Measurements from ENCODE around the gene VWA1. TPM values are rescaled to one million over a fixed set of nuclear protein-coding genes. Genes with fewer than 3 reads are reported as not detected.

The VWA1 gene
- polyA plus RNA-seq, 1 donor (not counting 4 experiments of a cell fraction or from before 2014, with no cell fraction given) = 6.5 TPM

DNA sequence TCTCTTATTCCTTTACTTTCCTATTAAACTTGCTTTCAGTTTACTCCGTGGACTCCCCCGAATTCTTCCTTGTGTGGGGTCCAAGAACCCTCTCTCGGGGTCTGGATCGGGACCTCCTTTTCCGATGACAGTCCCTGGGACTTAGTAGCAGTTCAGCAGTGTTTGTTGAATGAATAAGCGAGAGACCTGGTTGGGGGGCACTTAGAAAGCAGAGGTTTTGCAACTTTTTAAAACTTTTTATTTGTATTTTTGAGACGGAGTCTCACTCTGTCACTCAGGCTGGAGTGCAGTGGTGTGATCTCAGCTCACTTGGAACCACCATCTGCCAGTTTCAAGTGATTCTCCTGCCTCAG is 12.3 kb upstream of the VWA1 start:
- no peaks in the 10 kb centered on the region for H3K9me3 ChIP-seq (ENCODE audit: control insufficient read depth, low read depth, low read length)
- DNase-seq (ENCODE audit: low read depth, low spot score) = no peak
- H3K27me3 ChIP-seq (ENCODE audit: control insufficient read depth, extremely low read depth, insufficient read depth, low read length) = no peaks in the 10 kb centered on the region
- H3K36me3 ChIP-seq (ENCODE audit: control insufficient read depth in 2 of 2, extremely low read depth in 1 of 2, insufficient read depth in 2 of 2, low read length in 2 of 2) = no peaks in the 10 kb centered on the region
- no peak overlapping the region for H2AFZ ChIP-seq (ENCODE audit: control insufficient read depth, low read length)
- H4K20me1 ChIP-seq (ENCODE audit: control insufficient read depth, extremely low read depth, insufficient read depth, low read length) = no peaks in the 10 kb centered on the region
- TF ChIP-seq EZH2 (IDR thresholded peaks at IDR 0.05; ENCODE audit: low read length) = no peak
- no peak for TF ChIP-seq CTCF (optimal IDR thresholded peaks at IDR 0.05 in 1 of 3, IDR thresholded peaks at IDR 0.05 in 1 of 3, conservative IDR thresholded peaks at IDR 0.05 in 1 of 3; ENCODE audit: extremely low read depth in 1 of 3, insufficient read depth in 2 of 3, low read length in 3 of 3)
- no peak overlapping the region for H3K9ac ChIP-seq (ENCODE audit: control insufficient read depth, extremely low read depth, insufficient read depth, low read length)
- H3K27ac ChIP-seq (ENCODE audit: control insufficient read depth, insufficient read depth, low read length) = no peak overlapping the region
- dilution Hi-C loops (cut with MboI; ENCODE audit: extremely low pct_ligation_motif_present, low sequenced_read_pairs) = no loop called here
- H3K9me1 ChIP-seq (ENCODE audit: control insufficient read depth, extremely low read depth, insufficient read depth, low read length) = no peaks in the 10 kb centered on the region
- no peaks in the 10 kb centered on the region for H3K79me2 ChIP-seq (ENCODE audit: control insufficient read depth, insufficient read depth, low read length)
- peaks cover 30% of the 10 kb centered on the region for H3K4me1 ChIP-seq (ENCODE audit: control insufficient read depth, extremely low read depth, insufficient read depth, low read length)
- no peak for FAIRE-seq
- H3K4me2 ChIP-seq (ENCODE audit: control insufficient read depth, extremely low read depth, insufficient read depth, low read depth, low read length) = no peak overlapping the region
- H3K4me3 ChIP-seq (ENCODE audit: control insufficient read depth in 2 of 3, extremely low read depth in 1 of 3, insufficient read depth in 2 of 3, low read depth in 1 of 3, low read length in 3 of 3) = no peak overlapping the region

- H3K4me1 ChIP-seq (ENCODE audit: control insufficient read depth, extremely low read depth, insufficient read depth, low read length) = peaks cover 27% of the 10 kb centered on the region
- H2AFZ ChIP-seq (ENCODE audit: control insufficient read depth, low read length) = no peak overlapping the region
- H3K9ac ChIP-seq (ENCODE audit: control insufficient read depth, extremely low read depth, insufficient read depth, low read length) = no peak overlapping the region
- no peak for TF ChIP-seq CTCF (optimal IDR thresholded peaks at IDR 0.05 in 1 of 3, IDR thresholded peaks at IDR 0.05 in 1 of 3, conservative IDR thresholded peaks at IDR 0.05 in 1 of 3; ENCODE audit: extremely low read depth in 1 of 3, insufficient read depth in 2 of 3, low read length in 3 of 3)
- TF ChIP-seq EZH2 (IDR thresholded peaks at IDR 0.05; ENCODE audit: low read length) = no peak
- FAIRE-seq (no peak), DNase-seq (ENCODE audit: low read depth, low spot score) (no peak)
- no peaks in the 10 kb centered on the region for H3K79me2 ChIP-seq (ENCODE audit: control insufficient read depth, insufficient read depth, low read length)
- H3K36me3 ChIP-seq (ENCODE audit: control insufficient read depth in 2 of 2, extremely low read depth in 1 of 2, insufficient read depth in 2 of 2, low read length in 2 of 2) = no peaks in the 10 kb centered on the region
- no peak overlapping the region for H3K27ac ChIP-seq (ENCODE audit: control insufficient read depth, insufficient read depth, low read length)
- no peak overlapping the region for H3K4me2 ChIP-seq (ENCODE audit: control insufficient read depth, extremely low read depth, insufficient read depth, low read depth, low read length)
- H3K9me1 ChIP-seq (ENCODE audit: control insufficient read depth, extremely low read depth, insufficient read depth, low read length) = no peaks in the 10 kb centered on the region
- H3K9me3 ChIP-seq (ENCODE audit: control insufficient read depth, low read depth, low read length) = no peaks in the 10 kb centered on the region
- no peak overlapping the region for H3K4me3 ChIP-seq (ENCODE audit: control insufficient read depth in 2 of 3, extremely low read depth in 1 of 3, insufficient read depth in 2 of 3, low read depth in 1 of 3, low read length in 3 of 3)
- no peaks in the 10 kb centered on the region for H3K27me3 ChIP-seq (ENCODE audit: control insufficient read depth, extremely low read depth, insufficient read depth, low read length)
- H4K20me1 ChIP-seq (ENCODE audit: control insufficient read depth, extremely low read depth, insufficient read depth, low read length) = no peaks in the 10 kb centered on the region
- dilution Hi-C loops (cut with MboI; ENCODE audit: extremely low pct_ligation_motif_present, low sequenced_read_pairs) = no loop called here
Measured at GRCh38 chr1:1424707-1425106, 10.8 kb upstream of the VWA1 start.
